Rectal smooth muscle tissue (tissue), 1 donor: Measurements from ENCODE around the gene CYB5R4.

Experiments used
- H3K27ac ChIP-seq: one replicate; pipeline ENCODE4 v1.7.0; 2013; ENCODE audit warnings: low read depth, low read length, inconsistent platforms
- H3K27me3 ChIP-seq: one replicate; pipeline ENCODE4 v1.7.0; 2013; ENCODE audit warnings: low read length; ENCODE audit not compliant: control insufficient read depth, insufficient read depth
- H3K36me3 ChIP-seq: one replicate; pipeline ENCODE4 v1.7.0; 2013; ENCODE audit warnings: low read length; ENCODE audit not compliant: control insufficient read depth, insufficient read depth
- H3K4me1 ChIP-seq: one replicate; pipeline ENCODE4 v1.7.0; 2013; ENCODE audit warnings: low read length; ENCODE audit not compliant: control insufficient read depth, insufficient read depth
- H3K4me3 ChIP-seq: one replicate; pipeline ENCODE4 v1.7.0; 2013; ENCODE audit warnings: low read length
- H3K9ac ChIP-seq: one replicate; pipeline ENCODE4 v1.7.0; 2013; ENCODE audit warnings: low read length

CYB5R4 gene

DNA sequence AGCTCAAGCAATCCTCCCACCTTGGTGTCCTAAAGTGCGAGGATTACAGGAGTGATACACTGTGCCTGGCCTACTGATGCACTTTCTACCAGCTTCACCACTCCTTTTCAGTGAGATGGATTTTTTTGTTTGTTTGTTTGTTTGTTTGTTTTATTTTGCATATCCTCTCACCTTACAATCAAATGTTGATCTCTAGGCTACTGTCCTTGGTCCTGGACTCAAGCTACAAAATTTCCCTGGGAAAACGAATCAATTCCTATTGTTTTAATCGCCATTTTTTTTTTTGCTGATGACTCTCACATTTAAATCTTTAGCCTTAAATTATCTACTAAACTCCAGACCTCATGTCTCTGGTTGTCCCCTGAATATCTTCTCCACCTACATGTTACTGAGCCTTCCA lies 9.9 kb upstream of the CYB5R4 start:
- Histone ChIP-seq H3K36me3 (no peaks in the 10 kb centered on the region), H3K4me3 (no peak overlapping the region), H3K4me1 (no peaks in the 10 kb centered on the region), H3K27ac (no peak overlapping the region), H3K27me3 (peaks cover 2% of the 10 kb centered on the region), H3K9ac (no peak overlapping the region)

DNA sequence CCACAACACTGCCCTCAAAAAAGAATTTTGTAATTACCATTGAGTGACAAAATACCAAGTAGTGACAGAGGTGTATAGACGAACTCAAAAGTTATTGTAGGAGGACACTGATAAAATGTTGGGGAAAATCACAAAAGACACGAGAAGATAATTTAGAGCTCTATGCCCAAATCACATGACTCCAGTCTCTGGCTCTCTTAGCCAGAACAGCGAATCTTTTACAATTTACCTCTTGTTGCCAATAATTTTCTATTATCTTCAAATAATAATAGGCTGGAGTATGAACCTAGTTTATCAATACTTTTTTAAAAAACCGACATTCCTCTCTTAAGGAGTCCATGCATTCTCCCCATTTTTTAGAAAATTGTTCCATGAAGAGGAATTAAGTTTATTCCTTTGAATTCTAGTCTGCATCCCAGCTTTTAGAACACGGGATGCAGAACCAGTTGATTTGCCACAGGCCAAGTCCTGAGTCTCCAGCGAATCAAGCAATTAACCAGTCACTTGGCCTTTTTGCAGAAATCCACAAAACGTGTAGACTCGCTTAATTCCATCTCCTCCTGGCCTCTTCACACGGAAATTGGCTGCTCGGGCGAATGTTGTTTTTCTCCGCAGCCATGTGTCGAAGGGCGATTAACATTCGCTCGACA lies 6.8 kb upstream of the CYB5R4 start:
- Histone ChIP-seq H3K9ac (no peak overlapping the region), H3K4me3 (peak overlapping the region; percentile 60), H3K36me3 (no peaks in the 10 kb centered on the region), H3K27ac (no peak overlapping the region), H3K4me1 (no peaks in the 10 kb centered on the region), H3K27me3 (peaks cover 2% of the 10 kb centered on the region)

DNA sequence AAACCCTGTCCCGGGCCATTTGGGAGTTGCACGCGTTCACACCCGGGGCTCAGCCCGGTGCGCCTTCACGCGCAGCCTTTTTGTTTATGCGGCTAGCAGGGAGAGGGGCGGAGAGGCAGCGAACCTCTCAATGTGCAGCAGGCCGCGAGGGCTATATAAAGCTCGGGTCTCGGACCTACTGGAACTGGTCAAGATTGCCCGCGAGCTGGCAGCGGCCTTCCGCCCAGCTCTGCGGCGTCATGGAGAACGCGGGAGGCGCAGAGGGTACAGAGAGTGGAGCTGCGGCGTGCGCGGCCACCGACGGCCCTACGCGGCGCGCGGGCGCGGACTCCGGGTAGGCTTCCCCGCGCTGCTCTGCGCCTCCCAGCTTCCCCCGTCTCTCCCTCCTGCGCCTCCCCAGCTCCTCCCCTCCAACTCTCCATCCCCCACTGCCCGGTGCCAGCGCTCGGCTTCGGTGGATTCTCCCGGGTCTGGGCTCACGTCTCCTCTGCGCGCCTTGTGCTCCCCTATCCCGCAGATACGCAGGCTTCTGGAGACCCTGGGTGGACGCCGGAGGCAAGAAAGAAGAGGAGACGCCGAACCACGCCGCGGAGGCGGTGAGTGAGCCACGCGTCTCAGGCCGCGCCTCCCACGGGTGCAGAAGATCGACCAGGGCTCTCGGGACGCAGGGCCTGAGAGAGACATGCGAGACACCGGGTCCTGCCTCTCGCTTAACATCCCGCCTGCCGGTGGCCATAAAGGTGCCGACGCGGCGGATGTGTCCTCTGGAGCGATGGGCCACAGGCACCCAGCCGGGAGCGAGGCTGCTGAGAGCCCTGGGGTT lies 6.1 kb upstream of the CYB5R4 start, which contains the start of gene RIPPLY2:
Gene RIPPLY2 (plus strand): TSS at position 183 of the 823 bp plus-strand sequence. CDS start 57 bp downstream, at position 240.
- Histone ChIP-seq H3K9ac (no peak within 1 kb of the TSS), H3K4me3 (peak within 1 kb of the TSS; percentile 60)

DNA sequence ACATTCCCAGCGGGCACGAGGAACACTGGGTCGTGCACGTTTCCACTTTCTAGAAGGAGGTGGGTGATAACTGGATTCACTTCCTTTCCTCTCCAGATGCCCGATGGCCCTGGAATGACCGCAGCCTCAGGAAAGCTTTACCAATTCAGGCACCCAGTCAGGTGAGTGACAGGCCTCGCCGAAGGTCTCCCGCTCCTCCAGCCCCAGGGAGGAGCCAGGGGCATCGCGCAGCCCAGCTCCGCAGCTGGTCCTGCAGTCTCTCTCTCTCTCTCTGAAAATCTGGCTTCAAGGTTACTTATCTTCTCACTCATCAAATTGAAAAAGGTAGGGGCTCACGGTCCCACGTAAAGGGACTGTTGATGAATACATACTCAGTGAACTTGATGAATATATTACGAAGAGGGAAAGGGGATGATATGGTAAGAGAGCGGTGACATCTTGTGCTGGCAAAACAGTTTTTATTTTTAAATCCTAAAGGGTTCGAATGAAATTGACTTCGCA lies 5.4 kb upstream of the CYB5R4 start:
- Histone ChIP-seq H3K27ac (no peak overlapping the region), H3K27me3 (peaks cover 2% of the 10 kb centered on the region), H3K36me3 (no peaks in the 10 kb centered on the region), H3K4me1 (peaks cover 3% of the 10 kb centered on the region), H3K4me3 (peak overlapping the region; percentile 60), H3K9ac (no peak overlapping the region)

More for the DNA sequence above, 6.1 kb upstream of the CYB5R4 start, which contains the start of gene RIPPLY2:
- Histone ChIP-seq H3K36me3 (no peaks in the 10 kb centered on the region), H3K27me3 (peaks cover 2% of the 10 kb centered on the region), H3K4me1 (no peaks in the 10 kb centered on the region), H3K27ac (no peak within 1 kb of the TSS)

DNA sequence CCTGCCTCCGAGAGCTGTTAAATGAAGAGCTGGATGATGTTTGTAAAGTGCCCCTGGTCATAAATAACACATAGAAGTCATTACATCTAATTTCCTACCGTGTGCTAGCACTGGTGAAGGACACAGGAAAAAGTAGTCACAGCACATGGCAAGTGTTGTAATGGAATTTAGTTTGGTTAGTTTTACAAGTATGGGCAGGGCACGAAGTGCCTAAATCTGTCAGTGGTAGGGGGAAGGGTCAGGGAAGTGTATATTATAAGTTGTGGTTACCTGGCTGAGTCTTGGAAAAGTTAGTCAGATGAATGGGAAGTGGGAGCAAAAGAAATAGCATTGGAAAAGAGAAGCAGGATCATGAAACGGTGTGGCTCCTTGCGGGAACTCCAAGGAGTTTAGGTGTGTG lies 4.7 kb upstream of the CYB5R4 start:
- Histone ChIP-seq H3K36me3 (no peaks in the 10 kb centered on the region), H3K4me3 (no peak overlapping the region), H3K27me3 (peaks cover 2% of the 10 kb centered on the region), H3K4me1 (peaks cover 3% of the 10 kb centered on the region), H3K27ac (no peak overlapping the region), H3K9ac (no peak overlapping the region)

DNA sequence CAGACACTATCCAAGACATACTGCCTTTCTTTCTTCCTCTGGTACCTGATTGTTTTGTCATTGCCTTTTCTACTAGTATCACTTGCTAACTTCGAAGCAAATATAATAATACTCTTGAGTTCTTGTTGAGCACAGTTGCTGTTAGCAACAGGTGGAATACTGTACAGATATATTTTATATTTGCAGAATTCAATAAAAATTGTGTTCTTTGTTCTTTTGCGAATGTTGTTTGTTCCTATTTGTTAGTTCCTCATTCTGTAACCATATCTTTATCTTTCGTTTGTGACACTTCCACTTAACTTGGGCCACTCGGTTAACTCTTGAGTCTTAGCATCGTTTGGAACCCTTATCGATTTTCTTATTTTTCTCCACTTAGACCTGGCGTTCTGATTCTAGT lies 868 bp downstream of the CYB5R4 start:
- Histone ChIP-seq H3K9ac (peak overlapping the region; percentile 28), H3K4me3 (peak overlapping the region; percentile 81), H3K27ac (peak overlapping the region; percentile 77), H3K36me3 (peaks cover 6% of the 10 kb centered on the region), H3K4me1 (peaks cover 7% of the 10 kb centered on the region), H3K27me3 (no peaks in the 10 kb centered on the region)

DNA sequence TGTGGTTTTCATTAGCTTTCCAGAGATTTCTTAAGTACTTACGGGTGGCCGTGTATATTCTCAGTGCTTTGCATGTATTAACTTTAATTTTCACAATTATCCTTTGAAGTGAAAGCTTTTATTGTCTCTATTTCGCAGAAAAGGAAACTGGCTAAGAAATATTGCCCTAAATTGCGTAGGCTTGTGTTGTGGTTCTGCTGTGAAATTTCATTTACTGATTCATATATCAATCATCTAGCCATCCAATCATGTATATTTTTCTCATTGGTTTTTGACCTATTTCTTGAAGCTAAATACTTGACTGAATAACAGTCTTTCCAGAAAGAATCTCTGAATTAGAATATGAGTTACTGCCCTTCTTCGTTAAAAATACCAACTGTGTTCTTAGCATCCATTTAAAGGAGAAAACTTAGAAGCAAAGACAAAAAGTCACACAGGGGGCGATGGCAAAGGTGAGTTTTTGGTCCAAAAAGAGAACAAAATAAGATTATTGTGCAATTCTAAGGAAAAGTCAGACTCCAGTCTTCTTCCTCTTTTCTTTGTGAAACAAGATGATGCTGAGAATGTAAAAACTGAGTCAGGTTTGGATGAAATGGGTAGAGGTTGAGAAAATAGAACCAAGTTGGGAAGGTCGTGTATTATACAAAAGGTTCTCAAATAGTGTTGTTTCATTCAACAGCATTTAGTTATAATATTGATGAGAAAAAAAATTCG lies 1.4 kb downstream of the CYB5R4 start:
- no peak overlapping the region for H3K27ac ChIP-seq
- H3K4me3 ChIP-seq: peak overlapping the region; percentile 81

DNA sequence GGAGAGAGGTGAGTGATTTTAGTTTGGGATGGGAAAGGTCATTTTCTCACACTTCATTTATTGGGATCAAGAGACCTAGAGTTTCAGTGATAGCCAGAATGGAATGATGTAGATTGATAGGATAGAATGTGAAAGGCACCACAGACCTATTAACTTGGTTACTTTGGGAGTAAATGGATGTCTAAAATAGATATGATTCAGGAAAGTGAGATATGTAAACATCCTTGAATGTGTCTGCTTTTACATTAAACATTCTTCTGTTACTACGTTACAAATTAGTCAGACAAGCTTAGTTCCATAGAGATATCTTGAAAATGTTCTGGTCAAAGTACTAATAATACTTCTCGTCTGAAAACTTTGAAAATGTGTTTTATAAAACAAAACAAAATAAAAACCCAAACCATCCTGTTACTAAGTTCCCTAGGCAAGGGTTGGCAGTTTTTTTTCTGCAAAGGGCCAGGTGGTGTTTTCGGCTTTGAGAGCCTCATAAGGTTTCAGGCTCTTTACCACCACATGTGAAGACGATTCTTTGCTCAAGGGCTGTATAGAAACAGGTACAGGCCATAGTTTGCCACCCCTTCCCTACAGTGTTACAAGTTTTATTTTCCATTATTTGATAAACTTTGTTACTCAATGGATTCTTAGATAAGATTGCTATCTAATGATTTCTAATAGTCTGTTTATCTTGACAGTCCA lies 3.4 kb downstream of the CYB5R4 start:
- peaks cover 7% of the 10 kb centered on the region for H3K4me1 ChIP-seq
- H3K27me3 ChIP-seq: no peaks in the 10 kb centered on the region
- H3K4me3 ChIP-seq: no peak overlapping the region
- peaks cover 11% of the 10 kb centered on the region for H3K36me3 ChIP-seq
- H3K9ac ChIP-seq: no peak overlapping the region
- no peak overlapping the region for H3K27ac ChIP-seq

More for the DNA sequence above, 1.4 kb downstream of the CYB5R4 start:
- Histone ChIP-seq H3K36me3 (peaks cover 11% of the 10 kb centered on the region), H3K4me1 (peaks cover 7% of the 10 kb centered on the region), H3K9ac (no peak overlapping the region), H3K27me3 (no peaks in the 10 kb centered on the region)

DNA sequence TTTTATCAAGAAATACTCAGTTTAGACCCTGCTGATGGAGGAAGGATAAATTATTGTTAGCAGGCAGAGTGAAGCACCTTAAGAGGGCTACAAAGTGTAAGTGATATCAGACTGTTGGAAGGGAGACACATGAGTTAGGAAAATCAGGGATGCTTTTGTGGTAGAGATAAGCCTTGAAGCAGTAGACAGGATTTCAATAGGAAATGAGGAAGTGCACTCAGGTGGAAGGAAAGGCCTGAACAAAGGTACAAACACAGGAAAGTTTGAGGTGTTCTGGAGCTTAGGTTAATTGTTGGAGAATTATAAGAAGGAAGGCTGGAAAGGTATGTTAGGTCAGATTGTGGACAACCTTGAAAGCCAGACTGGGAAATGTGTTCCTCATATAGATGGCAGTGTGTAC lies 7.6 kb downstream of the CYB5R4 start:
- Histone ChIP-seq H3K27ac (no peak overlapping the region), H3K4me3 (no peak overlapping the region)

DNA sequence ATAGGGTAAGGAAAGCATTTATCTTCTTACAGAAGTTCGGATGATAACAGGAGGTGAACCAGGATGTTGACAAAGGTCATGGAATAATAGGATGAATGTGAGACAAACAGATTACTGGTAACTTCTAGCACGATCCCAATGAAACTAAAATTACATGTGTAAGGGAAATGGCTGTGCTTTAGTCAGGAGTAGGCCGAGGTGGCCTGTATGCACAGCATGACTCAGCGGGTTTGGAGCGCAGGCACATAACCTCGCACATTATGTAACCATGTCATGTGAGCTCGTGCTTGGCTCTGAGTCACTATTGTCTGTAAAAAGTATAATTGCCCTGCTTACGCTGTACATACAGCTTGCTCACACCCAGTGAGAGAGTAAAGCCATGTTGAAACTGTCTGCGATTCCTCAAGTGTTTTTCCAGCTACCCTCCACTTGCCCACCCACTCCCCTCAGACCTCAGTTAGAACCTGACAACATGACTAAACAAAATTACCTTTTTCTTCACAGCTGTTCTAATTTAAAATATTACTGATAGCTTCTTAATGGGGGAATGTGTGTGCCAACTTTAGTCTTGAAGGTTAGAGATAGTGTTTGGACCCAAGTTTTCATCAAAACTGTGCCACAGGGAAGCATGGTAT lies 8.2 kb downstream of the CYB5R4 start:
- H3K27me3 ChIP-seq: no peaks in the 10 kb centered on the region
- peaks cover 2% of the 10 kb centered on the region for H3K4me1 ChIP-seq
- H3K36me3 ChIP-seq: peaks cover 11% of the 10 kb centered on the region
- H3K4me3 ChIP-seq: no peak overlapping the region
- H3K27ac ChIP-seq: no peak overlapping the region
- no peak overlapping the region for H3K9ac ChIP-seq

More for the DNA sequence above, 7.6 kb downstream of the CYB5R4 start:
- peaks cover 2% of the 10 kb centered on the region for H3K4me1 ChIP-seq
- H3K36me3 ChIP-seq: peaks cover 11% of the 10 kb centered on the region
- H3K27me3 ChIP-seq: no peaks in the 10 kb centered on the region
- no peak overlapping the region for H3K9ac ChIP-seq

DNA sequence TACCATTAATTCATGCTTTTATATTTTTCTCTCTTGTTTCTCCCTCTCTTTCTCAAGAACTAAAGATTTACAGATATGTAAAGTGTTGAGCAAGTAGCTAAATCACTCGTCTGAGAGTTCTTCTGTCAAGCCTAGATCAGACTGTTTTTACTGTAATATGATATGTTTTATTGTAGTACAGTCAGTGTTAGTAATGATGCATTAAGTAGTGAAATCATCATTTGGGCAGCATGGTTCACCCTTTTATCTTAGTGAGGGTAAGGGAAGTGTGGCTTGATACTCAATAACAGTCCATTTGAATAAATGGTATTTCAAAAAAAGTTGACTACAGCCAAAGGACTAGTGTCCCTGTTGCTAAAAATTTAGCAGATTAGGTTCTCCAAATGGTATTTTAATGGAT lies 9.2 kb downstream of the CYB5R4 start:
- Histone ChIP-seq H3K4me3 (no peak overlapping the region), H3K4me1 (no peaks in the 10 kb centered on the region), H3K27me3 (no peaks in the 10 kb centered on the region), H3K36me3 (peaks cover 11% of the 10 kb centered on the region), H3K9ac (no peak overlapping the region), H3K27ac (no peak overlapping the region)
